ENCODE data around the gene HOXC12.

Gene HOXC12

DNA sequence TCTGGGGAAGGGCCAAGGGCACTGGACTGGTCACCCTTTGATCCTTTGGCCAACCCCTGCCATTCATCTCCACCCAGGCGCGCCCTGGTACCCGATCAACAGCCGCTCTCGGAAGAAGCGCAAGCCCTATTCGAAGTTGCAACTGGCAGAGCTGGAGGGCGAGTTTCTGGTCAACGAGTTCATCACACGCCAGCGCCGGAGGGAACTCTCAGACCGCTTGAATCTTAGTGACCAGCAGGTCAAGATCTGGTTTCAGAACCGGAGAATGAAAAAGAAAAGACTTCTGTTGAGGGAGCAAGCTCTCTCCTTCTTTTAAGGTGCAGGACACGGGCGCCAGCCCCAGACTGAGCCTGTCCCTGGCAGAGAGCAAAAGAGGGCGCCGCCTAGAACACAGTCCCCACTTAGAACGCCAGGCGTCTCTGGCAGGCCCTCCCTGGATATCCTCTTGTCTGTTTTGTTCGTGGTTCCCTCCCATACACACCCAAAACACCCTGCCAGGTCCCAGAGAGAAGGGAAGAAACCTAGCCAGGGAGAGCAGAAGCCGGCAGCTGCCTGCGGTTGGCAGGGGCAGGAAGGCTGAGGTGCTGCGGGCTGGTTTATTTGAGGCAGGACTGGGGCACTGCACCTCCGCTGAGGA is 1.7 kb downstream of the HOXC12 start:
- DNase-seq (ENCODE audit: low spot score), result no peak

- DNase-seq (ENCODE audit: low spot score), result no peak
Observed at GRCh38 chr12:53956914-53957536, 2.3 kb downstream of the HOXC12 start.

- no peak for DNase-seq (ENCODE audit: low spot score)
Observed at GRCh38 chr12:53958128-53958527, 3.4 kb downstream of the HOXC12 start.

DNA sequence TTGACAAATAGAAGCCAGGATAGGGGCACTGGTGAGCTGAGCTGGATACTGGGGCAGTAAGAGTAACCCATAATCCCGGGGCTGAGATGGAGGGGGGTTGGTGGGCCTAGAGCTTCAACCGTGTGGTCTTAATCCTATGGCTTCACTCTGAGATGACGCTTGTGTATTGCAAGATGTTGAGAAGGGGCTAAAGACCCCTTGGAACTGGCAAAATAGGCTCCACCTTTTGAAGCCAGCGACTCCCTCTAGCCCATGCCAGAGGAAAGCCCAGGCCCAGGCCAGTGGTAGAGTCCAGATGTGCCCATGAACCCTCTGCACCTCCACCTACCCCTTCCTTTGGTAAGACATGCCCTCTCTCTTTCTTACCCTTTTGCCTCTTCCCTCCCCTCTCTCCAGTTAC is 4.6 kb downstream of the HOXC12 start:
- DNase-seq (ENCODE audit: low spot score), result no peak

- DNase-seq (ENCODE audit: low spot score), result no peak
Observed at GRCh38 chr12:53960187-53961024, 5.7 kb downstream of the HOXC12 start.

GRCh38 chr12:53961025-53961761 is 6.5 kb downstream of the HOXC12 start:
- DNase-seq (ENCODE audit: low spot score), result peak; percentile 51

GRCh38 chr12:53963005-53963404 is 8.3 kb downstream of the HOXC12 start:
- DNase-seq (ENCODE audit: low spot score), result no peak

DNA sequence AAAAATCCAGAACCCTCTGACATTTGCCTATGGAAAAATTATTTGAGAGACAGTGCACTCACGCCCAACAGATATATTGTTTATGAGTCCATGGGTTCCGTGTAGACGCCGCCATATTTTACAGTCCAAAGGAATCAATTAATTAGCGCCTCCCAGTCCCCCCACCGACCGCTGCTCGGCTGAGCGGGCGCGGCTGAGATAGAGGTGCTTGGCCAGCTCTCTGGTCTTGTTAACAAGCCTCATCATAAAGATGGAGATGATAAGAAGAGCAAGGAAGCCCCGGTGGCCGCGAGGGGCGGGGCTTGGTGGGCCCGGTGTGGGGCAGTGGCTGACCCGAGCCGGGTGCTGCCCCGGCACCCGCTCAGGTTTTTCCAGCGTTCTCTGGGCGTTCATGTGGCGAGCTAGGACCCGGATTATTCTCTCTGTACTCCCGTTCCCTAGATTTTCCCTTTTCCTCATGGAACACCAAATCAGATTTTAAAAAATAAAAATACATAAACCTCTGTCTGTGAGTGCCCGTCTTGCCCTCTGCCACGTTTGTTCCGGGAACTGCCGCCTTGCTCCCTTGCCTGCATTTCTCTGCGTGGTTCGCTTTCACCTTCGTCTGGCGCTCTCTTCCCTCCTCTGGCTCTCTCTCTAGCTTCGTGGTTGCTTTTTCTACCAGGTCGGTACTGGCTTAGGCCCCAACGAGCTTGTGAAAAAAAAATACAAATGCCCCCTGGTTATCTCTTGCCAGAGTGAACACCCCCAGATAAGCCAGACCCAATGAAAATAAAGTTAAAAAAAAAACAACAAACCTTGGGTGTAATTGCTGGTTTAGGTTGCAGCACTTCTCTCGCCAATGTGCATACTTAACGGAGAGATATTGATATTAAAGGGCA is 9.0 kb downstream of the HOXC12 start:
- DNase-seq (ENCODE audit: low spot score), result no peak

DNA sequence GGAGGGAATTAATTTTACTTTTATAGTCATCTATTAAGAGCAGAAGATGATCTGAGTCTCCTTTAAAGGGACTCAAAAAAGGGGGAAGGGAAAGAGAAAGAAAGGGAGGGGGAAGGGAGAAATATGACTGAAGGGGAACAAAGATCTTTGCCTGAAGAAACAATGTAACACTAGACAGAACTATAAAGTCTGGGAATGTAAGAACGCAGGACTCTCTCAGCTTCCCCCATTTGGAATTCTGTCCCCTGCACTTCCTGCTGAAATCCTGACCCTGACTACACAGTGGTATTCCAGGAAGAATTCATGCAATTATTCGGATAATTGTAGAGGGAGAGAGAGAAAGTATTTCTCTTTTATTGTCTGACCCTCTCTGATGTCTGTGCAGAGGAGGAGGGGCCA is 9.6 kb downstream of the HOXC12 start:
- DNase-seq (ENCODE audit: low spot score), result no peak

- DNase-seq (ENCODE audit: low spot score), result no peak
Observed at GRCh38 chr12:53965281-53966084, 10.8 kb downstream of the HOXC12 start.

- no peak for DNase-seq (ENCODE audit: low spot score)
Observed at GRCh38 chr12:53966085-53966384, 11.3 kb downstream of the HOXC12 start.

DNA sequence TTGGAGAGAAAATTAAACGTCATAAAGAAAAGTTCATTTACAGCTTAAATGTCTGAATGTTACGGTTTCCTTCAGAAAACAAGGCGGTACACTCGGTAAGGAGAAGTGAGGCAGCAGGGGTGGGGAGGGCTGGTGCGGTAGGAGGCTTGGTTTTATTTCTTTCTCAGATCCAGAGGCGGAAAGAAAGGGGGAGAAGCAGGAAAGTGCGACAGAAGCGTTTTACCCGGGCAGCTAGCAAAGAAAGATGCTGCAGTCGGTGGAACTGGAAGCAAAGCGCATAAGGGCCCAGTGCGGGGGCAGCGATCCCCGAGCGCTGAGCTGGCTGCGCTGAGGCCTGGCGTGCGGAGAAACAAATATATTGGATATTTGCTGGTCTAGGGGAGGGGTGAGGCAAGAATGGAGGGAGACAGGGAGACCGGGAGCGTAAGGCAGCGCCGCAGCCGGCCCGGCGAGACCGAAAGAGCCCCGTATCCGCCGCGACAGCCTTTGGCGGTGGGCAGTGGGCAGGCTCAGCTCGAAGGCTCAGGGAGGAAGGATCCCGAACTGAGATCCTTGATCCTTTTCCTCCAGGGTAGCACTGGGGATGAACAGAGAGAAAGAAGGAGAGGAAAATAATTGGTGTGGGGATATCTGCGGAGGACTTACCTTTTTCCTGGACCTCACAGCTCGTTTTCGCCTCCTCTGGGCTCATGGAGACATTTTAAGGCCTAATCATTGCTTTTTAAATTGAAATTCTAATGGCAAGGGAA is 11.9 kb downstream of the HOXC12 start:
- DNase-seq (ENCODE audit: low spot score), result no peak

GRCh38 chr12:53967421-53967925 is 12.8 kb downstream of the HOXC12 start:
- DNase-seq (ENCODE audit: low spot score), result no peak

DNA sequence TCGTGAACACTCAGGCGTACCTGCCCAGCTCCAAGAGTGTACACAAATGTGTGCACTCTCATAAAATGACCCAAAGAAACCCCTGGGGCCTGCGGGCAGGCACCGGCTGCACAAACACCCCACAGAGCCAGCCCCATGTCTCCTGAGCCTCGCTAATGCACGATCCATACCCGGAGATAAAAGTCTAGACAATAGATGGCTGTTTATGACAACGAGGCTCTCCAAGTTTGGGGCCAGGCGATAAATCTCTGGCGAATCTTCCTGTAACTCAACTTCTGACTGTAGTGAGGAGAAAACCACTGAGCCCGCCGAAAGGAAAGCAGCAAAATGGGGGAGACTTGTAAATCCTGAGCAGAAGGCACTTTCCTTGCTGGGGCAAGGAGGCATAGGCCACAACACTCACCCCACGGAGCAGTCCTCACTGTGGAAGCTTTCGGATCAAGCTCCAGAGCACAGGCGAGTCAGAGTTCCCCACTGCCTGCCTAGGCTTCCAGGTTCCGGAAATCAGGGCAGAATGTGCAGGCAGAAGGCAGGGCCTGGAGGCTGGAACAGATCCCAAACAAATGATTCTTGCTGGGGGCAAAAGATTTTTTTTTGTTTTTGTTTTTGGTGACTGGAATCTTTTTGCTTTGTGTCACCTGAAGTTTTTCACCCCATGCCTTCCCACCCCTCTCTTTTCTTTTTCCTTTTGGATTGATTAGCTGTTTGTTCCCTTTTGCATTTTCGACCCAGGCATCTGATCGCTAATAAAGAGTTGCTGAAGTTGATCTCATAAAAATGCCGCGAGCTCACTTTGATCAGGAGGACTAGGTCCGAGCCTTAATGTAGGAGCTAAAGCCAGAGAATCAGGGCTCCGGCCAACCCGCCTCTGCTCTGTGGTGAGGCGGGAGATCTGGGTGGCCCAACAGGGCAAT is 13.8 kb downstream of the HOXC12 start:
- DNase-seq (ENCODE audit: low spot score), result no peak

GRCh38 chr12:53969588-53970259 is 15.0 kb downstream of the HOXC12 start:
- DNase-seq (ENCODE audit: low spot score), result no peak

DNA sequence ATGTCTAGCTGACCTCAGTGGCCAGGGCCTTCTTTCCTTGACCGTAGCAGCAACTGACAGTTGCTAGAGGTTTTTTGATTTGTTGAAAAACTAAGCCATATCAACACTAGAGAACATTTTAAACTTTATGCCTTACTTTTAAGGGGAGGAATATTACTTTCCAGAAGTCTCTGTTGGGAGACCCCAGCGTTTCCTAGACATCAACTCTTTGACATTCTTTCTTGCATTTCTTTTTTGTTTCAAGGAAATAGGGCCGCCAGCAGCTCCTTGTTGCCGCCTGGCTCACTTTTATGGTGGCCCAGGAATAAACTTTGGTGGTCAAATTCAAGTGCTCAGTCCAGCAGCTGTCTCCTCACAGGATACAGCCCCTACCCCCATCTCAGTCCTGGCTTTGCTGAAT is 15.7 kb downstream of the HOXC12 start:
- DNase-seq (ENCODE audit: low spot score), result no peak

DNA sequence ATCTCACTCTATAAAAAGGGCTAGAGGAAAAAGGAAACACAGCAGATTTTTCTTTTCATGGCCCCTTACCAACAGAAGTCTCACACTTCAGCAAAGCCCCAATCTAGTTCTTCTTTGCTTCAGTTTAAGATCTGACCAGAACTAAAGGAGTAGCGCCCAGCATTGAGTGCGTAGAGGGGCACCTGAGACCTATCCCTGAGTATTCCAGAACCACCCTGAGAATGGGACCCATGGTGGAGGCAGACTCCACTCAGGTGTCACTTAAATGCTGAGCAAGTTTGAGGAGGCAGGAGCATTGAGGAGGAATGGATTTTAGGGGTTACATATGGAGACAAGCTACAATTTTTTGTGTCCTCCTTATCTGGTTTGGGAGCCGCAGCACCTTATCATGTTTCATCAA is 16.4 kb downstream of the HOXC12 start:
- DNase-seq (ENCODE audit: low spot score), result no peak

DNA sequence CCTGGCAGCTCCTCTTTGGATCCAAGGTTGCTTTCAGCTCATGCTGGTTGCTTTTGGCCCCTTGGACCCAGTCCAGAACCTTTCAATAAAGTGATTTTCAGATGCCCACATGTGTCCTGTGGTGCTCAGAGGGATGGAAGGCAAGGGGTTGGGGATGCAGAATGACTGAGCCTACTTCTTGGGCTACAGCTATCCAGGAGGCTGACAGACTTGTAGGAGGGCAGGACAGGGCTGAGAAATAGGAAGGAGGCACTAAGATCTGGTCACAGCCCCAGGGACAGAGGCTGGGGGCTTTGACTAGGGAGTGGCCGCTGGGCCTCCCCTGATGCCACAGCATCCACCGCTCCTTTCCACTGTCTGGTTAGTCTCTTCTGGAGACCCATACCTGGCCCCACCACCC is 17.0 kb downstream of the HOXC12 start:
- DNase-seq (ENCODE audit: low spot score), result no peak
